NCI-H1694 (cell line): ENCODE data around the gene THBS1.

Experiments used
- DNase-seq: peaks from one replicate; lab custom pipeline; 2025; lab: John Stamatoyannopoulos, UW

THBS1 gene

DNA sequence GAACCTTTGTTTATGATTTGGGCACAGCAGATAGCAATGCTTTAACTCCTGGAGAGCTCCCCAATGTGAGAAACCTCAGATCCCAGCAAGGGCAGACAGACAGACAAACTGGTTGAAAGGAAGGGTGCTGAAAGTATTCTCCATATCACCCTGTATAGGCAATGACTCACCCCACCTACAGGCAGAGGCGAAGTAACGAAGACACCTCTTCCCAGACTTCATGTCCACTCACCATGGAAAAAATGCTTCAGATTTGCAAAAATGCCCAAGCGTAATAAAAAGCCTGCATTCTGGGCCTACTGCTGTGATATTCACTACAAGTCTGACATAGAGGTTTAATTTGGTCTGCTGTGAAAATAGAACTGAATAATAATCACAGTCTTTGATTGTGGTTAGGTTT lies 50.5 kb downstream of the THBS1 start:
- DNase-seq, result no peak

DNA sequence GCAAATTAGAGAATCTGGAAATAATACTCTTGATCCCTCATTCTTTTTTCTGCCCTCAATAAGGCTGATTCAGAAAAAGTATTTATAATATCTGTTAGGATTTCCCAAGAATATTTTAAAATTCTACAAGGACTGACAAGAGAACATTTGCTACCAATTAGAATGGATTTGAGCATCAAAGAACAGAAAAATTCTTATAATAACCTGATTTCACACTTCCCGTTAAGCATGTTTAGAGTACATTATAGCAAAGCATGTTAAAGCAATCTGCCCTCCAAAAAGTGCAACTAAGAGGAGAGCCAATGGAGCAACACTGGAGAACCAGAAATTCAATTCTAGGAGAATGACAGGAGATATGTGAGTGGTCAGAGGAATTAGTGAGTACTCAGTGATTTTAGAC lies 57.2 kb downstream of the THBS1 start:
- no peak for DNase-seq

DNA sequence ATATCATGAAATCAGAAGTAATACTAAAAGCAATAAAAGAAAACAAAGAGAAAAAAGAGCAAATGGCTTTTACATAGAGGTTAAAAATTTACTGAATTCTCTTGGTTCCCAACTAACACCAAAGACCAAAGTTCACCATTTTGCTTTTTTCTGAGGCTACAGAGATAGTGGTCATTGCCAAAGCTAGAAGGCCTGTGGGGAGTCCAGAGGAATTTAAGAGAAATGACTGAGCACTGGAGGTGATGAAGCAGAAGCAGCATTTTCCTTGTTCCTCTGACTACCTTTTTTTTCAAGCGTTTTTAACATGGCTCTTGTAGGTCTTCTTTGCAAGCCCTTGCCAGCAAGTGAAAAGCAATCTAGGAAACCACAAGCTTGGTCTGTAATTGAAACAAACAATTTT lies 58.2 kb downstream of the THBS1 start:
- no peak for DNase-seq

DNA sequence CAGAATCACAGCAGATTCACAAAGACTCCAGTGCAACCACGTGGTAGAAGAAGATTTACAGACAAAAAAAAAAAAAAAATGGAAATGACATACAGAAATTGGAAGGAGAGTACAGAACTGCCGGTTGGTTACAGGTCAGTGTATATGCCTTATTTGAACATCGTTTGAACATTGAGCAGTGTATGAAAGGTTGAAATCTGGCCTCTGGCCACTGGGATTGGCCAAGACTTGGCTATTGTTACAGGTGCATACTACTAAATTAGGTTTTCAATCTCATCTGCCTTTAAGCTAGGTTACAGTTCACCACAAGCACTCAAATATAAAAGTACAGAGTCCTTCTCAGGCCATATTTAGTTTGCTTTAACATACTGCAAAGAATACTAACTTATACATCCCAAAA lies 59.8 kb downstream of the THBS1 start:
- no peak for DNase-seq

DNA sequence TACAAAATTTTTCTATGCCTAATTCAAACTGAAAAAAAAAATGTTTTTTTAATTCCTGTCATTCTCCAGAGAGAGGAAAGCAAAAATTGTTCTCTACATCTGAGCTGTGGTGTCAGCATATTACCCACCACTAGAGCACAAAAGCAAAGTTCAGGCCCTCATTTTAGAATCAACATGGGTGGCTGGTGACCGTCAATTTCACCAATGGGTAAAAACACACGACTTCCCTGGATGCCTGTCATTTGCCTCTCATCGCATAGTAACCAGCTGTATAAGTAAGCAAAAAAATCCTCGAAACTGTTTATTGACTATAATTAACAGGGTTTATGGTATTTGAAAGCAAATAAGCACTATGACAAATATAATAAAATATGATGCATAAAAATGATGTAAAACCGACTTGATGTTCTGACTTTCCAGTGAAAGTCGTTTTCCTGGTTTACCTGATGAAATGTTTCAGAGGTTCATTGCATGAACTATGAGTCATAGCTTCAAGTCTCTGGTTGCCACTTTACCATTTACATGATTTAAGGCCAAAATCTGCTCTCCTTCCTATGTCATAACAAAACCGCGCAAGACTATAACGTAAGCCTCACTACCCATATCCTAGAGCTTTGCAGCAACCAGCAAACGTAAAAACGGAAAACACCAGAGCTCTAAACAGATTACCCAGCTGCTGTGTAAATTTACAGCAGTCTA lies 60.5 kb downstream of the THBS1 start:
- DNase-seq, result no peak

DNA sequence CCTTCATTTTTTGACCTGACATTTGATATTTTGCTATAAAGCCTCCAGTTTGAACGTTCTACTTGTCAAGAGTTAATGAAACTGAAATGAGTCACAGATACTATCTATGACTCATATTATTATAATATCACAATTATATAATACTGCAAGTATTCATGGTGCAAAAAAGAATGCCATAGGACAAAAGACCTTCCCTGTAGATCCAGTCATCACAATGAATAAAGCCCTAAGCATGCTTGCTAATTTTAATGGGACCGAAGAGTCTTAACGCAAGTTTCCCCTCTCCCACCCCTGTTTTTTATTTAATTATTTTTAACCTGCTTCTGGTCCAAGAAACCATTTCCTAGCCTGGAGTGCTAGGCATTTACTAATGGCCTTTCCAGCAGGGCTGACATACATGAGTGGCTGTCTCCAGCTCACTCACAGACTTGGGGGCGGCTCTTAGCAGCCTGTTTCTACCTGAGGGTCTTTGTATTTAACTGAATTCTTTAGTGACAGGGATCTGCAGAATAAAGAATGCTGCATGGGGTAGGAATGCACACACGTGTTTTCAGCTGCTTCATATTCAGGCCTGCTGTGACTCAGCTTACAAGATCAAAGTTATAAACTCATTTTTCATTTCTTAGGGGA lies 61.2 kb downstream of the THBS1 start:
- no peak for DNase-seq

DNA sequence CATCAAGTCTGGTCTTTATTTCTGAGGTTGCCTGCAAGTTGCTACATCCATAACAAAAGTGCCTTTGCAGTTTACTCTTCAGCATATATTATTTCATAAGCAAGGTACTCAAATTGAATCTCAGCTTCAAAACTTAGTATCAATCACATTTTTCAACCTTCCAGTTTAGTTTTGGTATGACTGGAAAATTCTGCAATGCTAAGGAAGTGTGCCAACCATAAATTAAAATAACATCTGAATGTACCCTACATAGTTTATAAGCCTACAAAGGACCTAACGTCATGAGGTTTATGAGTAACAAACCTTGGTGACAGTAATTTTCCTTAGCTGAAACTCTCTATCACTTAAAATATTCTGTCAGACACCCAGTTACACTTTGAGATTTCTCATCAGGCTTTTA lies 62.8 kb downstream of the THBS1 start:
- DNase-seq, result no peak

DNA sequence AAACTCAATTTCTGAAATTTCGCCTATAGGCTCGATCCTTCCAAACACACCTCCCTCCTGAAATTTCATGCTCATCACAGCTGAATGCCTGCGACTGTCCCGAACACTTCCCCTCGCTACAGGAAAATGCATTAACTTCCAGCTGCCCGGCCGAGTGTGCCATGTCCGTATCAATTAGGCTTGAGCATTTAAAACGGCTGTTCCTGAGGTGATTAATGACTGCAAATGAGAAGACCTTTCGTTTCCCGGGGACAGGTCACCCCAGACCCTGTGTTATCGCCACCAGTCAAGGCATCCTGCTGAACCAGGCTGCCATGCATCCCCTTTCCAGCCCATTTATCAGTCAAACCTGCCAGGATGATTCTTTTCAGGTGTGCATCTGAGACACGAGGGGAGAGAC lies 63.3 kb downstream of the THBS1 start:
- no peak for DNase-seq

DNA sequence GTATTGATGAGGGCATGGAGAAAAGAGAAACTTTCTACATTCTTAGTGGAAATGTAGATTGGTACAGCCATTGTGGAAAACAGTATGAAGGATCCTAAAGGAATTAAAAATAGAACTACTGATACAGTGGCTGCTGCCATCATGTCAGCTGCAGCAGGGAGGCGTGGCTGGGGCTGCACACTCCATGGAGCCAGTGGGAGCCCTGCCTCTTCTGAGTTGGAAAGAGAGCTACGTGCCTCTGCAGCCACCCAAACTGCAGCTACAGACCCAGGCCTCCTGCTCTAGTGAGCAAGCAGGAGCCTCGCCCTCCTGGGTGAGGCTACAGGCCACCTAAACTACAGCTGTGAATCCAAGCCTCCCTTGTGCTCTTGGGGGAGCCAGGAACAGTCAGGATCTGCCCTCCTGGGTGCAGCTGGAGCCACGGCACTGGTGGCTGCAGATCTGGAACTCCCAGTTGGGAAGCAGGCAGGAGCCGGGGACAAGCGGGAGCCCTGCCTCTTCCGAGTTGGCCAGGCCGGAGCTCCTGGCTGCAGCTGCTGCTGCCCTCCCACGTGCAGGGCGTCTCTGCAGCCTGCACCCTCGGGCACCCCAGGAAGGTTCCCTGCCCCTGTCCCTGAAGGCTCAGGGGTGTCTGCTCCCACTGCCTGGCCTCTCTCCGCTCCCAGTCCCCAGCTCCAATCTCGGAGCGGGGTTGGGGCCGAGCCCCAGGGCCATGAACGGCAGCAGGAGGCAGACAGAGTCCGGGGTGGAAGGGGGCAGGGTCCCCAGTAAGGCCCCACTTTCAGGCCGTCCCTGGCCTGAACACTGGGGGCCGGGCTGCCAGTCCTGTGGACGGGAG lies 64.5 kb downstream of the THBS1 start:
- no peak for DNase-seq

DNA sequence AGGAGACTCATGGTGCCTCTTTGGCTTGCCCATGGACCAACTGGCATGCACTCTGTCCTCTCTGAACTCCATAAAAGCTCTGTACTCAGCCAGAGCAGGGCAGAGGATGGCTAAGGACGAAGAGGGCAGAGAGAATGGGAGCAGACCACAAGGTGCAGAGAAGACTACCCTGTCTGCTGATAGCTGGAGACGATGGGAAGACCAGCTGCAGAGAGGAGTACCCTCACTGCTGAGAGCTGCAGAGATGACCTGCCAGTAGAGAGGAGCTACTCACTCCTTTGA lies 65.0 kb downstream of the THBS1 start:
- DNase-seq, result no peak

DNA sequence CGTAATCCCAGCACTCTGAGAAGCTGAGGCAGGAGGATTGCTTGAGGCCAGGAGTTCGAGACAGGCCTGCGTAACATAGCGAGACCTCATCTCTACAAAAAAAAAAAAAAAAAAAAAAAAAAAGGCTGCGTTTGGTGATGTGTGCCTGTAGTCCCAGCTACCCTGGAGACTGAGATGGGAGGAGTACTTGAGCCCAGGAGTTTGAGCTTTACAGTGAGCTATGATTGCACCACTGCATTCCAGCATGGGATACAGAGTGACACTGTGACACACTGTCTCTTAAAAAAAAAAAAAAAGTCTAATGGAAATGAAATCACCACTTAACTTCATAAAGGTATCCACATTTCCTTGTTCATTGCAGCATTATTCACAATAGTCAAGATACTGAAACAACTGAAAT lies 65.5 kb downstream of the THBS1 start:
- no peak for DNase-seq
